Tibial artery (tissue), 4 donors: Measurements from ENCODE around the gene ARHGAP18.

Source experiments
- DNase-seq, 2 donors: peaks; one replicate each; pipeline ENCODE4 v3.0.0-alpha.2; 2019
- H3K27ac ChIP-seq, 2 donors: fragments of 200-600 bp; sonication (generic) in 1 of 2; 1 replicate in 1 of 2; 2 replicates in 1 of 2; pipeline ENCODE4 v1.5.1; 2018 to 2019; ENCODE audit warnings: mild to moderate bottlenecking in 1 of 2
- H3K27me3 ChIP-seq, 2 donors: fragments of 200-600 bp; sonication (generic) in 1 of 2; one replicate each; pipeline versions ENCODE4 v1.5.1 to v1.6.0; 2016 to 2019
- H3K36me3 ChIP-seq, 3 donors: fragments of 200-600 bp; sonication (generic) in 2 of 3; one replicate each; pipeline ENCODE4 v1.5.1; 2016 to 2019; ENCODE audit warnings: mild to moderate bottlenecking in 2 of 3
- H3K4me1 ChIP-seq, 4 donors: fragments of 200-600 bp; sonication (generic) in 2 of 4; 1 replicate in 3 of 4; 2 replicates in 1 of 4; pipeline ENCODE4 v1.5.1; 2016 to 2019
- H3K4me3 ChIP-seq, 2 donors: fragments of 200-600 bp; sonication (generic) in 1 of 2; 1 replicate in 1 of 2; 2 replicates in 1 of 2; pipeline ENCODE4 v1.5.1; 2018 to 2019; ENCODE audit warnings: mild to moderate bottlenecking in 2 of 2
- H3K9me3 ChIP-seq, 3 donors: fragments of 200-600 bp; sonication (generic) in 1 of 3; one replicate each; pipeline ENCODE4 v1.5.1; 2016 to 2019
- CTCF ChIP-seq, 2 experiments: fragments of 200-600 bp in 1 of 2; fragments of 450-650 bp in 1 of 2; IDR thresholded peaks; one replicate each; pipeline ENCODE4 v1.5.1; 2017 to 2019; ENCODE audit warnings: antibody characterized with exemption in 2 of 2, mild to moderate bottlenecking in 1 of 2, moderate library complexity in 1 of 2
- intact Hi-C: fragments of 100-400 bp; cut with DNase I; formaldehyde crosslinking; loops from one replicate; pipeline ENCODE4 v1.15.0; 2023; ENCODE audit warnings: low total_unique reads

The ARHGAP18 gene

GRCh38 chr6:129750360-129750759 lies 40.4 kb upstream of the ARHGAP18 start:
- no peak for TF ChIP-seq CTCF (IDR thresholded peaks at IDR 0.05)
- no peaks in the 10 kb centered on the region for H3K9me3 ChIP-seq
- DNase-seq, result no peak
- no peaks in the 10 kb centered on the region for H3K36me3 ChIP-seq
- peaks cover 0 to 21% (median 9%) of the 10 kb centered on the region in 4 donors for H3K4me1 ChIP-seq
- intact Hi-C loops, result no loop called here
- no peak overlapping the region for H3K27ac ChIP-seq
- no peaks in the 10 kb centered on the region for H3K27me3 ChIP-seq
- no peak overlapping the region for H3K4me3 ChIP-seq

DNA sequence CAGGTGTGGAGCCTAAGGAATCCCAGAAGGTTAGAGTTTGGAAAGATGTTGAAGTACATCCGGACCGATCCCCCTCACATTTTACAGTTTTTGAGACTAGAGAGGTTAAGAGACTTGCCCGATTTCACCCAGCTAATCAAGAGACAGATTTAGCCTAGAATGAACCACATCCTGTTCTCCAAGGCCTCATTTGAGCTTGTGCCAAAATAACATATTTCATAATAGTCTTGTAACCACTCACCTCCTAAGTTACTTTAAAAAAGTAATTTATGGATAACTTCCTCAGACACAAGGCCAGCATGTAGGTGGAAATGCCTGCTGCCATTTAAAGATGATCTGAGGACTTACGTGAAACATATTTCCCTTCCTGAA lies 39.8 kb upstream of the ARHGAP18 start:
- DNase-seq, result no peak
- Histone ChIP-seq H3K4me3 (no peak overlapping the region), H3K4me1 (peaks cover 0 to 24% (median 9%) of the 10 kb centered on the region in 4 donors), H3K36me3 (no peaks in the 10 kb centered on the region), H3K27me3 (no peaks in the 10 kb centered on the region), H3K27ac (peak overlapping the region in 1 of 2 donors; percentile 35), H3K9me3 (no peaks in the 10 kb centered on the region)
- no peak for TF ChIP-seq CTCF (IDR thresholded peaks at IDR 0.05)
- intact Hi-C loops, result no loop called here

GRCh38 chr6:129748901-129749748 lies 39.1 kb upstream of the ARHGAP18 start:
- Histone ChIP-seq H3K27ac (peak overlapping the region in 1 of 2 donors; percentile 35), H3K36me3 (no peaks in the 10 kb centered on the region), H3K4me1 (peaks cover 0 to 26% (median 9%) of the 10 kb centered on the region in 4 donors), H3K4me3 (no peak overlapping the region), H3K9me3 (no peaks in the 10 kb centered on the region), H3K27me3 (no peaks in the 10 kb centered on the region)
- intact Hi-C loops, result no loop called here
- no peak for DNase-seq
- no peak for TF ChIP-seq CTCF (IDR thresholded peaks at IDR 0.05)

DNA sequence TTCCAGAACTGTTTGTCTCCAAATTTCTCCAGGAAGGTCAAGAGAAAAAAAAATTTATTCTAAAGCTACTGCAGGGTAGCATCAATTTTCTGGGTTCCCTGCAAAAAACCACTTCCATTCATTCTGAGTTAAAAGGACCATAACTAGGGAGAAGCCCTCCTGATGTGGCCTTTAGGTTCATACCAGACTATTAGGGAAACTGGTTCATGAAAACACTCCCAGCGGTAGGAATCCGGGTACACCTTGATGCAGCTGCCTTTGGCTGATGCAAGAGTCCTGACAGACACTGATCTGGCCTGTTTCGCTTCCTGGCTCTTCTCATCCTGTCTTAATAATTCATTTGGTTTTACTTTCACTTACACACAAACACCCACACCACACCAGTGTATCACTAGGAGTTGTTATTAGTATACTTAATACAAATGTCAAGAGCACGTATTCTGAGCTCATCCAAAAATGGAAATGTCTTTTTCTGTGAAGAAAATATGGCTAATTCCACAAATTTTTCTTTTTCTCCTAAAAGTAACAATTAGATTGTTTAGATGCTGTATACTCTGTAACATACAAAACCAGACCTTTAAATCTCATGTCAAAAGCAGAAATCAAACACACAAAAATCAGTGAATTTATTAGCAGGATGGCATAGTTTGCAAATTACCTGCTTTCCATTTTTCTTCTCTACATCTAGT lies 38.4 kb upstream of the ARHGAP18 start:
- peak in 1 of 2 donors; percentile 23 for DNase-seq
- Histone ChIP-seq H3K4me3 (no peak overlapping the region), H3K27ac (no peak overlapping the region), H3K4me1 (peaks cover 0 to 26% (median 9%) of the 10 kb centered on the region in 4 donors), H3K9me3 (no peaks in the 10 kb centered on the region), H3K27me3 (no peaks in the 10 kb centered on the region), H3K36me3 (no peaks in the 10 kb centered on the region)
- TF ChIP-seq CTCF (IDR thresholded peaks at IDR 0.05), result no peak
- intact Hi-C loops, result no loop called here

GRCh38 chr6:129747588-129748112 lies 37.7 kb upstream of the ARHGAP18 start:
- no peak for TF ChIP-seq CTCF (IDR thresholded peaks at IDR 0.05)
- no peaks in the 10 kb centered on the region for H3K36me3 ChIP-seq
- H3K4me3 ChIP-seq, result no peak overlapping the region
- H3K4me1 ChIP-seq, result peaks cover 0 to 26% (median 9%) of the 10 kb centered on the region in 4 donors
- no peak overlapping the region for H3K27ac ChIP-seq
- intact Hi-C loops, result no loop called here
- DNase-seq, result no peak
- no peaks in the 10 kb centered on the region for H3K27me3 ChIP-seq
- H3K9me3 ChIP-seq, result no peaks in the 10 kb centered on the region
